CD14-positive monocyte (primary cell): Measurements from ENCODE around the gene NT5C. TPM values are rescaled to one million over a fixed set of nuclear protein-coding genes. Genes with fewer than 3 reads are reported as not detected.

Source experiments
- DNase-seq, 3 donors: peaks; one replicate each; pipeline ENCODE4 v3.0.0-alpha.2; 2011 to 2022
- H2AFZ ChIP-seq: 2 replicates; pipeline ENCODE4 v1.6.0; 2012; ENCODE audit warnings: mild to moderate bottlenecking, low read depth, low read length, inconsistent platforms; ENCODE audit not compliant: insufficient read depth, poor library complexity, severe bottlenecking
- H3K27ac ChIP-seq, 2 donors: 1 replicate in 1 of 2; 2 replicates in 1 of 2; pipeline ENCODE4 v1.5.1; 2012 to 2013; ENCODE audit warnings: low read length in 2 of 2, control low read depth in 1 of 2, inconsistent platforms in 1 of 2, low read depth in 1 of 2, mild to moderate bottlenecking in 1 of 2
- H3K27me3 ChIP-seq, 2 donors: one replicate each; pipeline versions ENCODE4 v1.6.0 to v1.6.1; 2011 to 2013; ENCODE audit warnings: low read length in 2 of 2; ENCODE audit not compliant: control insufficient read depth in 2 of 2, insufficient read depth in 2 of 2
- H3K36me3 ChIP-seq, 2 donors: replicated peaks in 1 of 2; 1 replicate in 1 of 2; 2 replicates in 1 of 2; pipeline versions ENCODE4 v1.5.1 to v1.6.1; 2012 to 2013; ENCODE audit warnings: low read length in 2 of 2, control low read depth in 1 of 2, inconsistent platforms in 1 of 2, mild to moderate bottlenecking in 1 of 2; ENCODE audit not compliant: insufficient read depth in 2 of 2, control insufficient read depth in 1 of 2
- H3K4me1 ChIP-seq, 2 donors: 1 replicate in 1 of 2; 2 replicates in 1 of 2; pipeline versions ENCODE4 v1.5.1 to v1.6.1; 2012 to 2013; ENCODE audit warnings: low read length in 2 of 2, control low read depth in 1 of 2, inconsistent platforms in 1 of 2, mild to moderate bottlenecking in 1 of 2, moderate library complexity in 1 of 2; ENCODE audit not compliant: insufficient read depth in 2 of 2, control insufficient read depth in 1 of 2
- H3K4me2 ChIP-seq: replicated peaks from 2 replicates; pipeline ENCODE3; 2012; ENCODE audit warnings: low read length, moderate library complexity, mild to moderate bottlenecking; ENCODE audit not compliant: poor library complexity, severe bottlenecking; ENCODE audit errors: extremely low read depth
- H3K4me3 ChIP-seq, 3 experiments: fragments of 200-600 bp in 1 of 3; sonication (generic) in 1 of 3; replicated peaks in 1 of 3; 1 replicate in 2 of 3; 2 replicates in 1 of 3; pipeline ENCODE4 v1.5.1; 2011 to 2013; ENCODE audit warnings: low read length in 3 of 3, mild to moderate bottlenecking in 3 of 3, control low read depth in 2 of 3, low read depth in 2 of 3, inconsistent platforms in 1 of 3, moderate library complexity in 1 of 3
- H3K79me2 ChIP-seq: 2 replicates; pipeline ENCODE4 v1.6.0; 2012; ENCODE audit warnings: mild to moderate bottlenecking, control low read depth, inconsistent platforms, low read length, moderate library complexity; ENCODE audit not compliant: insufficient read depth
- H3K9ac ChIP-seq: 2 replicates; pipeline ENCODE4 v1.6.0; 2017; ENCODE audit warnings: low read length, mild to moderate bottlenecking; ENCODE audit not compliant: insufficient read depth, poor library complexity, severe bottlenecking
- H3K9me3 ChIP-seq, 2 donors: replicated peaks in 1 of 2; 1 replicate in 1 of 2; 2 replicates in 1 of 2; pipeline versions ENCODE4 v1.5.1 to v1.6.1; 2012 to 2013; ENCODE audit warnings: low read length in 2 of 2, control low read depth in 1 of 2; ENCODE audit not compliant: control insufficient read depth in 1 of 2, insufficient read depth in 1 of 2
- H4K20me1 ChIP-seq: 2 replicates; pipeline ENCODE4 v1.6.0; 2012; ENCODE audit warnings: mild to moderate bottlenecking, low read length, control low read depth, moderate library complexity; ENCODE audit not compliant: insufficient read depth
- H3K27ac Mint-ChIP-seq, 7 donors: one replicate each; pipeline ENCODE4 v1.8.0; 2020; ENCODE audit warnings: mild to moderate bottlenecking in 7 of 7, mixed read lengths in 7 of 7, moderate library complexity in 6 of 7, inconsistent platforms in 2 of 7
- H3K27me3 Mint-ChIP-seq, 3 donors: one replicate each; pipeline ENCODE4 v1.8.0; 2021 to 2022; ENCODE audit warnings: low read depth in 3 of 3, mild to moderate bottlenecking in 3 of 3, mixed read lengths in 3 of 3, moderate library complexity in 3 of 3, inconsistent platforms in 1 of 3
- H3K36me3 Mint-ChIP-seq, 2 donors: one replicate each; pipeline ENCODE4 v1.8.0; 2020; ENCODE audit warnings: mixed read lengths in 2 of 2, inconsistent platforms in 1 of 2, mild to moderate bottlenecking in 1 of 2
- H3K4me1 Mint-ChIP-seq: one replicate; pipeline ENCODE4 v1.8.0; 2020; ENCODE audit warnings: mild to moderate bottlenecking, mixed read lengths
- H3K4me3 Mint-ChIP-seq, 2 donors: one replicate each; pipeline ENCODE4 v1.8.0; 2020; ENCODE audit warnings: mild to moderate bottlenecking in 2 of 2, mixed read lengths in 2 of 2, moderate library complexity in 1 of 2
- H3K9me3 Mint-ChIP-seq, 7 donors: one replicate each; pipeline ENCODE4 v1.8.0; 2020 to 2022; ENCODE audit warnings: mixed read lengths in 7 of 7, mild to moderate bottlenecking in 6 of 7, moderate library complexity in 6 of 7, inconsistent platforms in 2 of 7
- CTCF ChIP-seq: fragments of 200-600 bp; IDR thresholded peaks from one replicate; pipeline ENCODE4 v1.8.0; 2022; ENCODE audit warnings: antibody characterized with exemption, mild to moderate bottlenecking
- WGBS: methylation state at CpG from one replicate; pipeline ENCODE4 v1.1.5; 2013; ENCODE audit warnings: missing lambda C conversion rate; ENCODE audit not compliant: insufficient coverage; 5-methylcytosine and 5-hydroxymethylcytosine counted together
- intact Hi-C, 2 donors: fragments of 100-400 bp; cut with micrococcal nuclease; formaldehyde crosslinking; loops; one replicate each; pipeline versions ENCODE4 v1.15.0 to v1.15.1; 2023
- polyA plus RNA-seq, 3 donors: library from polyadenylated mRNA; depleted of rRNA in 1 of 3; unstranded in 2 of 3; stranded (reverse) in 1 of 3; fragments of 300-500 nt in 2 of 3; fragments of >200 nt in 1 of 3; fragmentation: Illumina TruSeq in 2 of 3; gene quantifications; 1 replicate in 2 of 3; 2 replicates in 1 of 3; pipeline ENCODE4 v1.2.3, GENCODE V29; 2012 to 2021

NT5C gene
- polyA plus RNA-seq, 3 donors, result 27.8 to 45.6 (median 36.2) TPM

- no peak for TF ChIP-seq CTCF
- Histone ChIP-seq H3K36me3 (peaks cover 20 to 22% of the 10 kb centered on the region in 2 donors), H3K9ac (no peak overlapping the region), H2AFZ (no peak overlapping the region), H3K4me3 (no peak overlapping the region), H3K4me1 (peaks cover 82% of the 10 kb centered on the region in 2 donors), H4K20me1 (peaks cover 13% of the 10 kb centered on the region), H3K9me3 (no peaks in the 10 kb centered on the region), H3K79me2 (peaks cover 60% of the 10 kb centered on the region), H3K27ac (peak overlapping the region; percentile 32 to 73), H3K4me2 (peak overlapping the region; percentile 56), H3K27me3 (no peaks in the 10 kb centered on the region)
- DNase-seq, result no peak
- Mint-ChIP-seq H3K4me1 (peaks cover 71% of the 10 kb centered on the region), H3K27me3 (peaks cover 0 to 6% (median 2%) of the 10 kb centered on the region in 3 donors), H3K4me3 (no peak overlapping the region), H3K27ac (peak overlapping the region in 3 of 7 donors; percentile 76 to 86 (median 82)), H3K36me3 (peaks cover 22 to 48% of the 10 kb centered on the region in 2 donors), H3K9me3 (peaks cover 0 to 2% (median 0%) of the 10 kb centered on the region in 7 donors)
- 98% methylated on average over 18 of the region's 18 CpGs for WGBS
- intact Hi-C loops, result no loop called here
Measured at GRCh38 chr17:75093548-75094158, 37.9 kb downstream of the NT5C start.

GRCh38 chr17:75091855-75092327, 39.7 kb downstream of the NT5C start:
- Mint-ChIP-seq H3K9me3 (no peaks in the 10 kb centered on the region), H3K4me3 (peak overlapping the region; percentile 14 to 77), H3K4me1 (peaks cover 73% of the 10 kb centered on the region), H3K27ac (peak overlapping the region in 4 of 7 donors; percentile 75 to 86 (median 78)), H3K27me3 (peaks cover 0 to 6% (median 2%) of the 10 kb centered on the region in 3 donors), H3K36me3 (peaks cover 8 to 31% of the 10 kb centered on the region in 2 donors)
- Histone ChIP-seq H4K20me1 (peaks cover 13% of the 10 kb centered on the region), H3K36me3 (peaks cover 10 to 11% of the 10 kb centered on the region in 2 donors), H3K4me2 (peak overlapping the region; percentile 56), H3K79me2 (peaks cover 70% of the 10 kb centered on the region), H3K4me3 (peak overlapping the region in 1 of 3 experiments; percentile 33), H3K27ac (peak overlapping the region in 1 of 2 donors; percentile 73), H3K27me3 (no peaks in the 10 kb centered on the region), H3K9ac (no peak overlapping the region), H2AFZ (no peak overlapping the region), H3K9me3 (no peaks in the 10 kb centered on the region), H3K4me1 (peaks cover 91 to 95% of the 10 kb centered on the region in 2 donors)
- WGBS, result 97% methylated on average over 10 of the region's 10 CpGs
- intact Hi-C loops, result no loop called here
- DNase-seq, result no peak
- no peak for TF ChIP-seq CTCF
